Brain microvascular endothelial cell (primary cell): ENCODE measurements around the gene STRA8.

Experiments used
- DNase-seq: peaks from one replicate; pipeline ENCODE4 v3.0.0-alpha.2; 2020
- H3K27ac ChIP-seq: fragments of 250-450 bp; sonication (Bioruptor Pico); 2 replicates; pipeline ENCODE4 v1.5.1; 2020; ENCODE audit warnings: mild to moderate bottlenecking, moderate library complexity
- H3K27me3 ChIP-seq: fragments of 250-450 bp; sonication (Bioruptor Pico); replicated peaks from 2 replicates; pipeline ENCODE4 v1.5.1; 2020; ENCODE audit warnings: mild to moderate bottlenecking
- H3K36me3 ChIP-seq: fragments of 250-450 bp; sonication (Bioruptor Pico); replicated peaks from 2 replicates; pipeline ENCODE4 v1.5.1; 2020; ENCODE audit warnings: mild to moderate bottlenecking
- H3K4me3 ChIP-seq: 2 replicates; pipeline ENCODE4 v1.5.1; 2011; ENCODE audit warnings: low read depth, mild to moderate bottlenecking, control low read depth, low read length, moderate library complexity
- CTCF ChIP-seq: IDR thresholded peaks from 2 replicates; pipeline ENCODE4 v1.5.1; 2011; ENCODE audit warnings: low read depth, mild to moderate bottlenecking, moderate library complexity, low read length, control low read depth, inconsistent platforms; ENCODE audit errors: missing control alignments
- in situ Hi-C: cut with HindIII; loops from 2 replicates; pipeline ENCODE4 v1.10.0; 2017; ENCODE audit warnings: low sequenced_read_pairs, low pct_ligation_motif_present

STRA8 gene, protein sequence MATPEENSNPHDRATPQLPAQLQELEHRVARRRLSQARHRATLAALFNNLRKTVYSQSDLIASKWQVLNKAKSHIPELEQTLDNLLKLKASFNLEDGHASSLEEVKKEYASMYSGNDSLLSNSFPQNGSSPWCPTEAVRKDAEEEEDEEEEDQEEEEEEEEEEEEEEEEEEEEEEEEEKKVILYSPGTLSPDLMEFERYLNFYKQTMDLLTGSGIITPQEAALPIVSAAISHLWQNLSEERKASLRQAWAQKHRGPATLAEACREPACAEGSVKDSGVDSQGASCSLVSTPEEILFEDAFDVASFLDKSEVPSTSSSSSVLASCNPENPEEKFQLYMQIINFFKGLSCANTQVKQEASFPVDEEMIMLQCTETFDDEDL

DNA sequence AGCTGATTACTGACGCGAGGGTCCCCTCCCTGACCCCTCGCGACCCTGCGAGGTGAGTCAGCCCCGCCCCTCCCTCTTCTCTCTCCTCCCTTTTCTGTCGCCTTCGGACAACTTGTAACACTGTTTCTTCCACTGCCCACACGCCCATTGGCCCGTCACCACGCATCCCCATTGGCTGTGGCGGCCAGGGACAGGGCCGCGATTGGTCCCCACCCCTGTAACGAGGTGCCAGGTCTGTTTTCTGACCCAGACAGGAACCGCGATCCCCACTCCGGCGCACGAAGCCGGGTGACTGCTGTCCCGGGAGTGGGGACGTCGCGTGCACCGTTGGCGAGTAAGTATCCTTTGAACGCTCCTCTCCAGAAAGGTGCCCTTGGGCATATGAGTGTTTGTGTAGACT lies at the start of gene STRA8:
TSS of gene STRA8 (plus strand) at position 269 of the 400 bp plus-strand sequence. CDS start 6,687 bp downstream, outside the sequence.
- Histone ChIP-seq H3K27me3 (no peaks in the 10 kb centered on the region), H3K27ac (no peak within 1 kb of the TSS), H3K36me3 (no peaks in the 10 kb centered on the region), H3K4me3 (no peak within 1 kb of the TSS)
- in situ Hi-C loops = no loop called here
- TF ChIP-seq CTCF = no peak
- DNase-seq = no peak

DNA sequence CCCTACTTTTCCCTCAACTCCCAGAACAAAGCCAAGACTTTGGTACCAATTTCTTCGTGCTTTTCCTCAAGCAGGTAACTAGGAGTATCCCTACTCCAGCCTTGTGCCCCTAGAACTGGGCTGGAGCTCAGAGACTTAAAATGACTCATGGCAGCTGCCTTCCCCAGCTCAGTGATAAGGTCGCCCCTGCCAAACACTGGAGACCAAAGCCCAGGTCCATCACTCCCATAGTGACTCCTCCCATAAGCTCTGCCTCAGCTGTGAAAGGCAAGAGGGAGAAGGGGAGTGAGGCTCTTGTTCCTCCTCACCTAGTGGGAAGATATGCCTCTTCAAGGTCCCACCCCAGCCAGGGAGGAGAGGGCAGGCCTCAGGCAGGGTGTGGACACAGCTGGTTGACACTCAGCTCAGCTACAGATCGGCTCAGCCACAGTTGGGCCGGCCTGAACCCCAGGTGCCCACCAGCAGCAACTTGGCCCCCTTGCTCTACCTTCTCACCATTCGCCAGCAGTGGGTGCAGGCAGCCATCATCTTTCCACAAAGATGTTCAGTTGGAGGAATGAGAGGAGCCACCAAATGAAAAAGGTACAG lies 49.3 kb upstream of the STRA8 start:
- DNase-seq = no peak
- Histone ChIP-seq H3K36me3 (peaks cover 10% of the 10 kb centered on the region), H3K27me3 (no peaks in the 10 kb centered on the region), H3K4me3 (no peak overlapping the region), H3K27ac (no peak overlapping the region)
- in situ Hi-C loops = no loop called here
- no peak for TF ChIP-seq CTCF

DNA sequence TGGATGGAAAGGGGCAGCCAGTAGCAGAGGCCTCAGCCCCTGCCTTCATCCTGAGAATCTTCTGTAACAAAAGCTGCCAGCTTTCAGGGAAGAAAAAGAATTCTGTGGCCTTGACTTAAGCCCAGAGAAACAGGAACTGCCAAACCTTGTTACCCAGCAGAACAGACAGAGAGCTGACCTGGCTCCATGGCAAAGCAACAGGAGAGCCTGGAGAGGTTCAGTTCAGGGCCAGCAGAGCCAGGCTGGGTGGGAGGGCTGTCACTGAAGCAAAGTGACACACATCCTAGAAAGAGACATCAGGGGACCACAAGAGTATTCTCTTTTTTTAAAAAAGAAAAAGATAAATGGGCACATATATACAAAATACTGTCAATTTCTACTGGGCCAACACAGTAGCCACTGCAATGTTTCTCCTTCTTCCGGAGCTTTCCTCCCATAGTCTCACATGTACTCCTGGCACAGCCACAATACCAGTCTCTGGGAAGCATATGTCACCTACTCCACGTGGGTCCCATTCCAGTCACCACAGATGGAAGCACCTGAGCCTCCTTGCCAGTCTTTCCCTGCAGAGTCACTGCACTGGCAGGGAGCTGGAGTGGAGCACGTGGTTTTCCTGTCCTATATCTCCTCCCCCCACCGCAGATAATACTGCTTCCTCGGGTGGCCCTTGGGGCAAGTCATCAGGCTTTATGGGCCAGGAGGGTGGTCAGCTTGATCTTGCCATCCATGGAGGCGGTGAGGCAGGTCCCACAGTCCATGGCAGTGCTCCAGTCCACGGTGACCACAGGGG lies 48.0 kb upstream of the STRA8 start:
- Histone ChIP-seq H3K27ac (no peak overlapping the region), H3K36me3 (peaks cover 10% of the 10 kb centered on the region), H3K4me3 (no peak overlapping the region), H3K27me3 (no peaks in the 10 kb centered on the region)
- DNase-seq = no peak
- in situ Hi-C loops = no loop called here
- no peak for TF ChIP-seq CTCF

- TF ChIP-seq CTCF = no peak
- Histone ChIP-seq H3K4me3 (no peak overlapping the region), H3K27ac (no peak overlapping the region), H3K27me3 (no peaks in the 10 kb centered on the region), H3K36me3 (peaks cover 10% of the 10 kb centered on the region)
- DNase-seq = no peak
- in situ Hi-C loops = no loop called here
Observed at GRCh38 chr7:135186261-135186540, 47.4 kb upstream of the STRA8 start.

DNA sequence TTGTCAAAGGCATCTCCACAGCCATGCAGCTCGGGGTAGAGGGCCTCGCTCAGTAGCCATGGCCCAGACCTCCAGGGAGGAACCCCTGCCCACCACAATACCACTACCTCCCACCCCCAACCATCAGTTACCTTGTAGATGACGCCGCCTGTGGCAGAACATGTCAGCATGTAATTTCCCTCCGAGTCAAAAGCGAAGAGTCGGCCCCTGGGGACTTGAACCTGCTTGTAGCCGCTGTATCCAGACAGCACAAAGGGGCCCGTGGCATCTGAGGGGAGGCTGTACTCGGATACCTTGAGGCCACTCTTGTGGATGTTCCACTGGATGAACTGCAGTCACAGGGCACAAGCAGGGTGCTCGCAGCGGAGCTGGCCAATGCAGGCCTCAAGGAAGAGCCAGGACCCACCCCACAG lies 46.8 kb upstream of the STRA8 start:
- peaks cover 10% of the 10 kb centered on the region for H3K36me3 ChIP-seq
- in situ Hi-C loops = no loop called here
- no peak for TF ChIP-seq CTCF

More for the DNA sequence above, 46.8 kb upstream of the STRA8 start:
- Histone ChIP-seq H3K27ac (no peak overlapping the region), H3K27me3 (no peaks in the 10 kb centered on the region), H3K4me3 (no peak overlapping the region)
- no peak for DNase-seq
